DND-41 (cell line): ENCODE results near the gene GREB1L.

Experiments used
- CTCF ChIP-seq: IDR thresholded peaks from 2 replicates; pipeline ENCODE4 v1.5.1; 2012; ENCODE audit warnings: borderline replicate concordance, low read length, moderate library complexity, mild to moderate bottlenecking; ENCODE audit not compliant: poor library complexity, severe bottlenecking; ENCODE audit errors: extremely low read depth
- EZH2 ChIP-seq: IDR thresholded peaks from 3 replicates; pipeline ENCODE4 v1.6.1; 2012; ENCODE audit warnings: borderline replicate concordance, low read depth, mild to moderate bottlenecking, moderate library complexity, low read length, inconsistent platforms; ENCODE audit not compliant: severe bottlenecking

- TF ChIP-seq EZH2, result no peak
- no peak for TF ChIP-seq CTCF
Measured at GRCh38 chr18:21203542-21204241, 38.3 kb upstream of the GREB1L start.
